Measurements from ENCODE around the gene OSBPL1A.

The OSBPL1A gene

DNA sequence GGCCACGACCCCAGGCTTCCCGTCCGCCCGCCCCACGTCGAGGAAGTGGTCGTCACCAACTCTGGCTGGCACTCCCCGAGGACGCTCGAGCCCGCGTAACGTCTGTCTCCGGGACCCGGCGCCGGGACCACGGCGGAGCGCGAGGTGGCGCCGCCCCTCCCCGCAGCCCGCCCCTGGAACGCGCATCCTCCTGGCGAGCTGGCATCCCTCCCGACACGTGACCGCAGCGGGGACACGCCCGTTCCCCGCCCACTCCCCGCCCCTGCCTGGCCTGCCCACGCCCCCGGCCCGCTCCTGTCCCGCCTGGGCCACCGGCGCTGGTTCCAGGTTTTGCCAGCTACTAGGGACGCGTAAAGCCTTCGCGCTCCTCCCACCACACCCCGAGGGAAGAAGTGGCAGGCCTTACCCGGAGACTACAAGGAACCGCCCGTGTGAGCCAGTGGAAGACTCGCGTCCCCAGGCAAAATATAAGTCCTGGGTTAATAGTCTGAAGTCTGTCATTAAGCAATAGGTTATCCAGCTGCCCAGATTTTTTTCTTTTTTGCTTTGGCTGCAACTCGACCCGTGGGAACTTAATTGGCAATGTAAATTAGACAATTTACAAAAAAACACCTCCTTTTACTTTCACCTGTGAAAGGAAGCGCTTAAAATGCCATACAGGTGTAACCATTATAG lies at the start of gene OSBPL1A:
OSBPL1A (minus strand) TSS at position 131 of the 675 bp plus-strand sequence. CDS start 20,291 bp downstream, outside the sequence.
- peak; percentile 60 to 80 for DNase-seq (ENCODE audit: low read depth in 2 of 2)

DNA sequence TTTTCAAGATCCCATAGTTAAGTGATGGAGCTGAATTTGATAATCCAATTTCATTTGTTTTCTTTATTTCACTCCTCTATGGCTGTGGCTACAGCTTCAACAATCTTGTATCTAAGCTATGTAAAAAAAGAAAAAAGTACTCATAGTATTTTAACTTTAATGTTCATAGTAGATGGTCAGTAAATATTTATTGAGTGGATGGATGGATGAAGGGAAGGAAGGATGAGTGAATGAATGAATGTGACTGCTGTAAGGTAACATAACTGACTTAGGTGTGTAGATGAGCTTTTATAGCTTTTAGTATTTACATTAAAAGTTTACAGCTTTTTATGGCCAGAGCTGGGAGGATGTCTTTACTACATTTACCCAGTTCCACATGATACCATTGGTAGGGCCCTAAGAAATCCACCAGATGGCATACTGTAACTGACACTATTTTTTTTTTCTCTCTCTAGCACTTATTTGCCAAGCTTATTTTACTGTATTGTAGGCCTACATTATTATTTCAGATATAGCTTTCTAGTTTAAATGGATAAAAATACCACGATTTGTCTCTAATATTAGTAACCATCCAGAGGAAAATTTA lies 49.4 kb upstream of the OSBPL1A start:
- no peak for DNase-seq (ENCODE audit: low read depth in 2 of 2)

DNA sequence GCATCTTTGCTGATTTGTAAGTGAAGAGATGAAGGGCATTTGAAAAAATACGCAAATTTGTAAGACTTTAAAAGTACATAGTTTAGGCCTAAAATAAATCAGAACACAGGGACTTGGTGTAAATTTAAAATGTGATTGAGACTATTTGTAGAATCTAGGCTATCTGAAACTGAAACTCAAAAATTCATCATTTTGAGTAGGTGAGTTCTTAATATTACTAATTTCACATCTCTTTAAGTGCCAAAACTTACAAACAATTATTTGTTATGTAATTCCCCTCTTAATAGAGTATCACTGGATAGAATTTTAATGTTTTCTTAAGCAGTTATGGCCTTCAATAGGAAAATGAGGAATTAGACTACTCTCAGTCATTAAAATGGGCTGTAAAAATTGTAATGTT lies 48.8 kb upstream of the OSBPL1A start:
- DNase-seq (ENCODE audit: low read depth in 2 of 2) = no peak

DNA sequence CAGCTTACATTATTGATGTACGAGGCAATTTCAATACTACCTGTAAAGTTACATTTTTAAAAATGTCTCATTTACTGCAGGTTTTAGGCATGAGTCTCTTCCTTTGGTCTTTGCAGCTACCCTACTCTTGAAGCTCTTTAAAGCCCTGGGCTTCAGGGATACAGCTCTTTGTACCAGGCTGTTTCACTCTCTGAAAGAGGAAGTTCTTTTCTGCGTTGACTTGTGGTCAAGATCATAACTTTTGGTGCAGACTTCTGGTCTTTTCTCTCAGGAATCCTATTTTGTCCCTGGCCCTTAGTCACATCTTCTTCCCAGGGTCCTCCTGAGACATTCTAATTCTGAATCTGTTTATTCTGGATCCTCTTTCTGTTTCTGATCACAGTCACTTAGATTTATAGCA lies 46.2 kb upstream of the OSBPL1A start:
- DNase-seq (ENCODE audit: low read depth in 2 of 2) = no peak

DNA sequence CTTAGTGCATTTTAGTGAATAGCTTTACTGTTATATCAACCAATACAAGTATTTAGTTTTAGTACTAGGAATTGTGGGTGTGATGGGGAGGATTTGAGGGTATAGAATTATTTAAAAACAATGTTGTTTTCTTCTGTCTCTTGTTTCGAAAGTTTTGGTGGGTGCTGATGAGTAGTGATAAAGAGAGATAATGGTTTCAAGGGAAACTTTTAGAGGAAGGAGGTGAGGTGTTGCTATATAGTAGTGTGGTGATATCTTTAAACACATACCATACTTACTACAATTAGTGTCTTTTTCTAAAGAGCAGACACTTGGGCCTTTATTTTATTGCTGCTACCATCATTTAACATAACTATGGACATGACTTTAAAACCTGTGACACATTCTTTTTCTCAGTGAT lies 39.3 kb upstream of the OSBPL1A start:
- no peak for DNase-seq (ENCODE audit: low read depth in 2 of 2)

DNA sequence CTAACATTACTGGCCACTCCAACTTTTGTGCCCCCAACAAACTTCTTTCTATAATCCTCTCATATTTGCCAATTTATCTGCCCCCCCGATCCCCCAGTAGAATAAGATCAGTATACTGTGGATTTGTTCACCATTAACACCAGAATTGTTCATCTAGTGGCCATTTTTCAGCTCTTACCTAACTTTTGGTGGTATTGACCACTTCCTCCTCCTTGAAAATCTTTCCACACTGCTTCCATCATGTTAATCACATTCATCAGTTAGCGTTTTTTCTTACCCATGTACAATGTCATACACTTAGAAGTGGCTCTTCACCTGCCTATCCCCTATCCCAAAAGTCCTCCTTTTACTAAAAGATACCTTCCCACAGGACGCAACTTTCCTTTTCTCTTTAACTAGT lies 35.0 kb upstream of the OSBPL1A start:
- DNase-seq (ENCODE audit: low read depth in 2 of 2) = no peak

DNA sequence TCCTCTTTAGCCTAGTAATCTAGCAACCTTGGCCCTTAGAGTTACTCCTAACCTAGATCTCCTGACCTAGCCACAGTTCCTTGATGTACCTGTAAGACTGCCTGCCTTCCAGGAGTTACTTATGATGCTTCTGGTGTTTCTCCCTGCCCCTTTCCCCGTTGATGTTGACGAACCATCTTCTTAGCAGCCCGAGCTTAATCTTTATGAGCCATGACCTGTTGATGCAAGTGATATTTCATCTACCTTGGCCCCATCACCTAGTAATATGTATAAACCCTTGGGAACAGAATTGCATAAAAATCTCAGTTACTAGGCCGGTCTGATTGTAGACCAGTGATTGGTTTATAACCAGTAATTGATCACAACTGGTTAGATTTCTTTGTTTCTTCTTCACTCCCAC lies 31.6 kb upstream of the OSBPL1A start:
- DNase-seq (ENCODE audit: low read depth in 2 of 2) = no peak

DNA sequence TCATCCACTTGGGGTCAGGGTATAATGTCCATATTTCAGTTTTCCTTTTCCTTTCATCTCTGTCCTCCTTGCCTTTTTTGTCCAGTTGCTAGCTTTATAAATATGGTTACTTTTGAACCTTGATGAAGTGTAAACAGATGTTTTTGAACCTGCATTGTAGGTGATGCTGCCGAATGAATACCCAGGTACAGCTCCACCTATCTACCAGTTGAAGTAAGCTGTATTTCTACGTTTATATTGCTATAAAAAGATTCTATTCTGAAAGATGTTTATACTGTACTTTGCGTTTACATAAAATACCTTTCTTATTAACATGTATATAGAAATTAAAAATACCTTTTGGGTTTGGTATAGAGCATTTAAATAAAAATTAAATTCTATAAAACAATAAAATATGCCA lies 31.1 kb upstream of the OSBPL1A start:
- DNase-seq (ENCODE audit: low read depth in 2 of 2) = no peak

DNA sequence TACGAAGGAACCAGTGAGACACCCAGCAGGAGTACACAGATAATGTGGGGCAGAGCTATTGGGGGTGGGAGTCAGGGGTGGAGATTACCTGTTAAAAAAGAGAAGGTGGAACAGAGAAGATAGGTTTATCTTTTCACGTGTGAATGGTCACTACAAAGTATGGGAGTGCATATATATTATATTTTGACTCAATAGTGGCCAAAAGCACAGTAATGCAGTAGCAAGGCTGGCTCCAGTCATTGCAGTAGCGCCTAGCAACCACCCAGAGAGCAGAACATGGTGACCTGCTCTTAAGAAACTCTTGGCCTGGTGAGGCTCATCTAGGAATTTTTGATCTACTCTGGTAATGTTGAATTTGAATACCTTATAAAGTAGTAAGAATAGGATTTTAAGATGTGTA lies 29.9 kb upstream of the OSBPL1A start:
- DNase-seq (ENCODE audit: low read depth in 2 of 2) = no peak

DNA sequence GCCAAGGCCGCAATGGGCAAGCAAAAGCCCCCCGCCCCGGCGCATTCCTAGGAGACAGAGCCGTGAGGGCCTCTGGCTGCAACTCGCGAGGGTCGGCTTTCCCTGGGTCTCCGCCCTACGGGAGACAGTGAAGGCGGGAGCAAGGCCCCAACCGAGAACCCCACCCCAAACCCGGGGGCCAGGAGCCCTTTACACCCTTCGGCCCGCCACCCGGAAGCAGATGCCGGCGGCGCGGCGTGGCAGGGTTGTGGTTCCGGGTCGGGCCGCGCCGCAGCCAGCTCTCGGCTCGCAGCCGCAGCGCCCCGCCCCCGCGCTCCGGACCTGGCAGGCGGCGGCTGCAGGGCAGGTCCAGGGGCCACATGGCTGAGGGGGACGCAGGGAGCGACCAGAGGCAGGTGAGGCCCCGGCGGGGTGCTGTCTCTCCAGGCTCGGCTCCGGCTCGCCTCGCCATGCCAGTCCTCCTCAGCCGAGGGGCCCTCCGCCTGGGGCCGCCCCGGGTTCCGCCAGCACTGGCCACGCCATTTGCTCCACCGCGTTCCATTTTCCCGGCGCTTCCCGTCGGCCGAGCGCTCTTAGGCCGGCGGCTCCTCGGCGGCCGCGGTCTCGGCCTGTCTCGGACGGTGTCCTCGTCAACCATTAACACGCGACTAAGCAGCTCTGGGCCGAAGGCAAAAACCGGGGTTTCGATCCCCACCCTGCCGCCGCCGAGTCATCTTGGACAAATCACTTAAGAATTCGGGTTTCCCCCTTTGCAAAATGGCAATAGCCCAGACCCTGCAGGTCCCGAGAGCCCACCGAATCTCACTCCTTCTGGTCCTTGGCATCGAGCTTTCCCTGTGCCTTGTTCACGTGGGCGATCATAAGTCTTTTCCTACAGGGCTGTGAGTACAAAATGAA lies 29.0 kb upstream of the OSBPL1A start, which contains the start of gene IMPACT:
IMPACT (plus strand) TSS at position 273 of the 897 bp plus-strand sequence; CDS start at position 360, 87 bp downstream.
- DNase-seq (ENCODE audit: low read depth in 2 of 2) = peak; percentile 55 to 65

DNA sequence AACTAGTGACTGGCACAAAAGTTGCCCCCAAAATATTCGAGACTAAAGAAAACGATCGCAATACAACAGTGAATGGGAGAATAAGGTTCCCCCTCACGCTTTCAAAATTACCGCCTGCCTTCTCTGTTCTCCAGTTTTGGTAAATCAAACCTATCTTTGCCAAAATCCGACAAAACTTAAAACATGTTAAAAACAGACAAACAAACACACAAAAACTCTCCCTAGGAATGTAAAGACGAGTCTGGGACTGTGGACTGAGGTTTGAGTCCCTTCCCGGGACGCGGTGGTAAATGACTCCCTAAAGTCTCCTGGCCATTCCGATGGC lies 28.4 kb upstream of the OSBPL1A start:
- DNase-seq (ENCODE audit: low read depth in 2 of 2) = no peak

DNA sequence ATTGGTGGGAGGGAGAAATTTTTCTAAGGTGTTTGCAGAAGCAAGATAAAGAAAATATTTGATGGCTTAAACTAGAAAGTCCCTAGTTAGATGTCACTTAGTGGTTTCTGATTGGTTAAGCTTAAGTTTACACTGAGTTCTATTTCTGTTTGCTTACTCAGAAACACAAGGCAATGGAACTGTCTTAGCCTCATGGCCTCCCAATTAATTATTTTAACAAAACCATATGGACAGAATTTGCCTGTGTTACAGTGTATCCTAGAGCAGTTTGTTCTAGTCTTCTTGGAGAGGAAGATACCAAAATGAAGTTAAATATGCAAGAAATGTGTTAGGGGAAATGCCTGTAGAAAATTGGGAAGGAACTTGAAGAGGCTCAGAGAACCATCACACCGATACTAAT lies 24.2 kb upstream of the OSBPL1A start:
- no peak for DNase-seq (ENCODE audit: low read depth in 2 of 2)

DNA sequence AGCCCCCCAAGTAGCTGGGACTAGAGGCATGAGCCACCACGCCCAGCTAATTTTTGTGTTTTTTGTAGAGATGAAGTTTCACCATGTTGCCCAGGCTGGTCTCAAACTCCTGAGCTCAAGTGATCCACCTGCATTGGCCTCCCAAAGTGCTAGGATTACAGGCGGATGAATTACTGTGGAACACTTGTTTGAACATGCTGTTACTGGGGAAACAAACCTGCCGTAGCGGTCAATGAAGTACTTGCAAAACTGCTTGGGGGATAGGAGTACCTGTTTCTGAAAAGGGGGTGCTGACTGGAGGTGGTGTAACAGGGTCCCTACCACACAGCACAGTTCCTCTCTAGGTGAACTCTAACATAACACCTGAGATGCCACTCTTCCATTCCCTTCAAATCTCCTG lies 22.9 kb upstream of the OSBPL1A start:
- DNase-seq (ENCODE audit: low read depth in 2 of 2) = no peak

DNA sequence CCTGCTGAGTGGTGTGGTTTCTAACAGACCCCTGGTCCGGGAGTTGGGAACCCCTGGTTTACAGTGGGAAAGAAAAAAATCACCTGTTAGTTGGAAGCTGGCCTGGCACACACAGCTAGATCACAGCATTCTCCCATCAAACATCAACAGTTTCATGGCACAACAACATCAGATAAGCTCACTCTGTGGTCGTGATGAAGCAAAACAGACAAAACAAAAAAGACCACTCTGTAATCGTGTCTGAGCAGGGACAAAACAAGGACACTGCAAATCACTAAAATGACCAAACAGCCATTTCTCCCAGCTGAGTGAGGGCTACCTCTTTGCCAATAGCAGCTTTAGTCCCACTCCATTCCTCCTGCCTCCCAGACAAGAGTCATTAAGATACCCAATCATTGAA lies 19.9 kb upstream of the OSBPL1A start:
- no peak for DNase-seq (ENCODE audit: low read depth in 2 of 2)

DNA sequence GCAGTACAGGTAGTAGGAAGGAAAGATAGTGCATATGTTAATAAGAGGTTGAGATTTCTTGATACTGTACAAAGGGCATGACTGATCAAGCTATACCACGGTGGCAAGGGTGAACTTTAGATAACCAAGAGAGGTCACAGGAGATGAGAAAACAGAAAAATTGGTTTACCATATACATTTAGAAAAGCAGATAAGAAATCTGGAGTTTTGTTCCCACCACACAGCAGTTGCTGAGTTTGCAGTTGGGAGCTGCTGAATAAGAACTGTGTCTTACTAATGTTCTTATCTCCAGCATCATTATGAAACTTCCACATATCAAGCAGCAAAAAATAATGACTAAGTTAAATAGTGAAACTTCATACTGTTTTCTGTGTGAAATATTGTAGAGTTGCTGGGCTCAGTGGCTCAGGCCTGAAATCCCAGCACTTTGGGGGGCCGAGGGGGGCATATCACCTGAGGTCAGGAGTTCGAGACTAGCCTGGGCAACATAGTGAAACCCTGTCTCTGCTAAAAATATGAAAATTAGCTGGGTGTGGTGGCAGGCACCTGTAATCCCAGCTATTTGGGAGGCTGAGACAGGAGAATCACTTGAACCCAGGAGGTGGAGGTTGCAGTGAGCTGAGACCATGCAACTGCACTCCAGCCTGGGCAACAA lies 16.9 kb upstream of the OSBPL1A start:
- DNase-seq (ENCODE audit: low read depth in 2 of 2) = no peak

DNA sequence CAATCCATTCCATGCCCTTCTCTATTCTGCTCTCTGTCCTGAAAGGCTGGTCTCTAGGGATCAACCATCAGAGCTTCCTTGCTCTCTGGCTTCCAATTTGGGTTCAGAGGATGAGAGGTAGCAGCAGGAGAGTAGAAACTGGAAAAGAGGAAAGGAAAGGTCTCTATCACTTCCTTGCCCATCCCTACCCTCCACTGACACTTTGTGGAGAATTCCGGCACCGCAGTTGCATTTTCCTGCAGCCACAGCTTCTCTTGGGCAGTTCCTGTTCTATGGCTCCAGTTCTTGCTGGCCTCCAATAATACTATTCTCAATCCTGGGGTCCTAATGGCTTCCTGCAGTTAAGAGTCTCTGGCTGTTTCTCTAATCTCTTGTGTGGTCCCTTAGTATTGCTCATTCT lies 15.5 kb upstream of the OSBPL1A start:
- no peak for DNase-seq (ENCODE audit: low read depth in 2 of 2)

DNA sequence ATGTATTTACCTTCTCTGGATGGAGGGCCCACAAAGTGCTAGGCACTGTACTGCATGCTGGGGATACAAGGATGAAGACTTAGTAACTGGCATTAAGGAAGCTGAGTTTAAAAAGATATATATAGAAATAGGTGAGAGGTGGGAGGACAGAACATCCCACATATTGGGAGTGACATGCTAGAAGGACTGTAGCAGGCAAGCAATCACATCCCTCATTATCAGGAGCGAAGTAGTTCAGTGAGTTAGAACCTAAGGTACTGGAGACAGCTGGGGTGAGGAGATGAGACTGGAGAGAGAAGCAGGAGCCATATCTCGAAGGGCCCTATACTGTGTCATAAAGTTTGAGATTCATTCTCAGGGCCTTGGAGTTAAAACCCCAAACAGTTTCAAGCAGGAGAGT lies 10.9 kb upstream of the OSBPL1A start:
- DNase-seq (ENCODE audit: low read depth in 2 of 2) = no peak

DNA sequence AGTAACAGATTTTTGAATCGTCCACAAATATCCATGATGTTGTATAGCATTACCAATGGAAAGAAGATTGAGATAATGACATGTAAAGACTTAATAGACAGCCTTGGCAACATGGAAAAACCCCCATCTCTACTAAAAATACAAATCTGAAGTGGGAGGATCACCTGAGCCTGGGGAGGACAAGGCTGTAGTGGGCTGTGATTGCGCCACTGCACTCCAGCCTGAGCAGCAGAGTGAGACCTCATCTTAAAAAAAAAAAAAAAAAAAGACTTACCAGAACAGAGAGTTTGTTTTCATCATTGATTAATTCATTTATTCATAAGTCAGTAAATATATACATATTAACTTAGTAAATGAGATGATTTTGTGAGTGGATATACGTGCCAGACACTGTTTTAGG lies 7.0 kb upstream of the OSBPL1A start:
- DNase-seq (ENCODE audit: low read depth in 2 of 2) = no peak

DNA sequence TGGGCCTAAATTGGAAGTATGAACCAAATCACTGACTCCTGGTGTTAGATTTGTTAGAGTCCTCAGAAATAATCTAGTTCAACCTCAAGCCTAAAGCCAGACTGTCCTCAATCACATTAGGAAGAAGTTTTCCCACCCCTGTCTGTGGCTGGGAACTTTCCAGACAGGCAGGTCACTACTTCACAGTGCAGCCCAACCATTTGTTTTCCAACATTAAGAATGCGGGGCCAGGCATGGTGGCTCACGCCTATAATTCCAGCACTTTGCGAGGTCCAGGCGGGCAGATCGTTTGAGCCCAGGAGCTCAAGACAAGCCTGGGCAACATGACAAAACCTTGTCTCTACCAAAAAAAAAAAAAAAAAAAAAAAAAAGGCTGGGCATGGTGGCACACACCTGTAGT lies 5.5 kb upstream of the OSBPL1A start:
- DNase-seq (ENCODE audit: low read depth in 2 of 2) = no peak

DNA sequence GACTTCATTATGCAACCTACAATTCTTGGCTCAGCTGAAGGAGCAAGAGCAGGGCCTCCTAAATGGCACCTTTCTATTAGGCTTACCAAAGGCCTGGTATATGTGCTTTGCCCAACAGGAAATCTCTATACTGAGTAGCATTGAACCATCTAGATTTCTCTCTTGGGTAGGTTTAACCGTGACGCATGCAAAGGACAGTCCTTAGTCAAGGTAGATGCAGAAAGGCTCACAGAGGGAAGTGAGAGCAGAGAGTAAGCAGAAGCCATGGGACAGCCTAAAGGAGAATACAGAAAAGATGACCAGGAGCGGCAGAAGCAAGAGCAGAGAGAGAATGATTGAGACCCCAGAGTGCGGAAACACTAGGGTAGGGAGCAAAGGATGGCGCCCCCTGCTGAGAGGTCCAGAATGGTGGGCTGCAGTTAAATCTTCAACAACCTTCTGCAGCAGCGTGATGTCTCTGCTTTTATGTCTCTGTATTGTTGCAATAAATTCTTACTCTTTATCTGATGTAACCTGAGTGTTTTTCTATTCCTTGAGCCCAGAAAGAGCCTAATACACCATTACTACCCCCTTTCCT lies 4.7 kb upstream of the OSBPL1A start:
- no peak for DNase-seq (ENCODE audit: low read depth in 2 of 2)

DNA sequence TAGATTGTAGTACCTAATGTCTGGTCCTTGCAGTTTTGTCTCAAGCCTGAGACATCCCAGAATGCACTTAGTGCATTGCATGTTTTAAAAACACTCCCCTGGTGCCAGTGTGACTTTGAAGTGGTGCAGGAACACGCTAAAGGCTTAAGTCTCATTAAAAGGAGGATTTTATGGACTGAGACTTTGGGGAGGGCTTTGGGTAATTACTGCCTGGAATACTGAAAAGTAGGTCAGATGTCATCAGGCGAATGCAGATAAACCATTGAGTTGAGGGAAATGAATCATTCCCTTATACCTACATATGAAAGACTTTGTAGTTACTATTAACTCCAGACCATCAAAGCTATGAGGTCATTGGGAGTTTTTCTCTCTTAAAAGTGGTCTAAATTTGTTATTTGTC lies 3.0 kb upstream of the OSBPL1A start:
- no peak for DNase-seq (ENCODE audit: low read depth in 2 of 2)

DNA sequence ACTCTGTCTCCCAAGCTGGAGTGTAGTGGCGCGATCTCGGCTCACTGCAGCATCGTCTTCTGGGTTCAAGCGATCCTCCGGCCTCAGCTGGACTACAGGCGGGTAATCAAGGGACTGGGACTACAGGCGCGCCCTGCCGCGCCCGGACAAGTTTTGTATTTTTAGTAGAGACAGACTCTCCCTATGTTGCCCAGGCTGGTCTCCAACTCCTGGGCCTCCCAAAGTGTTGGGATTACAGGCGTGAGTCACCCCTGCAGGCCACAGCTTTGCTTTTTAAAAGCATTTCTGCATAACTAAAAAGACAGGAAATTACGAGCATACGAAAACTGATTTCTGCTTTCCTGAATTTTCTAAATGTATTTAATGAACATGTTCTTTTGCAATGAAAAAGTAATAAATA lies 916 bp upstream of the OSBPL1A start:
- DNase-seq (ENCODE audit: low read depth in 2 of 2) = no peak

All from stimulated activated CD4-positive, alpha-beta T cell treated with anti-CD3 and anti-CD28 coated beads, Interleukin-12 subunit alpha, Interleukin-12 subunit beta, amount 100 ng/mL, for 24 hours (primary cell).